ENCODE measurements around the gene RPS6KC1. TPM values are rescaled to one million over a fixed set of nuclear protein-coding genes. Genes with fewer than 3 reads are reported as not detected.
"Not testable (repeated sequence)": the region's sequence is repeated elsewhere in the genome, so short reads cannot be mapped to it uniquely, and the experiment has no call there.

The RPS6KC1 gene
- total RNA-seq, 2 experiments from 2014 or later = 9.4 to 10.7 TPM

GRCh38 chr1:213303286-213303685, 252.2 kb downstream of the RPS6KC1 start:
- H2AFZ ChIP-seq (ENCODE audit: low read length) = no peak overlapping the region
- no peak overlapping the region for H3K4me2 ChIP-seq (ENCODE audit: low read length)
- DNase-seq (ENCODE audit: low spot score) = no peak
- H3K4me3 ChIP-seq (ENCODE audit: low read depth, low read length, poor library complexity, severe bottlenecking) = no peak overlapping the region
- intact Hi-C loops (cut with micrococcal nuclease; ENCODE audit: unreplicated experiment) = no loop called here
- H3K27ac ChIP-seq (ENCODE audit: low read depth, low read length, poor library complexity, severe bottlenecking) = no peak overlapping the region
- no TSS peak for BruUV-seq (replicated peaks)
- no peaks in the 10 kb centered on the region for H3K9me3 ChIP-seq (ENCODE audit: low read length)
- ChIA-PET CTCF (ENCODE audit: unreplicated experiment) (no interaction called here), POLR2A (no interaction called here)
- H3K4me1 ChIP-seq (ENCODE audit: insufficient read depth, low read length, poor library complexity, severe bottlenecking) = no peaks in the 10 kb centered on the region
- TF ChIP-seq CTCF (conservative IDR thresholded peaks at IDR 0.05; ENCODE audit: low read length) = no peak
- no peak for TF ChIP-seq EZH2phosphoT487 (IDR thresholded peaks at IDR 0.05; ENCODE audit: borderline replicate concordance, low read depth, low read length)
- H3K79me2 ChIP-seq (ENCODE audit: insufficient read depth, low read depth, low read length) = no peaks in the 10 kb centered on the region
- H3K9me2 ChIP-seq (ENCODE audit: insufficient read depth, low read length) = no peaks in the 10 kb centered on the region
- no peaks in the 10 kb centered on the region for H3K36me3 ChIP-seq (ENCODE audit: insufficient read depth, low read length)
- H4K20me1 ChIP-seq (ENCODE audit: insufficient read depth, low read length) = no peaks in the 10 kb centered on the region

GRCh38 chr1:213315571-213315970, 264.5 kb downstream of the RPS6KC1 start:
- H3K4me2 ChIP-seq (ENCODE audit: low read length) = no peak overlapping the region
- no peak for DNase-seq (ENCODE audit: low spot score)
- TF ChIP-seq CTCF (conservative IDR thresholded peaks at IDR 0.05; ENCODE audit: low read length) (no peak), EZH2phosphoT487 (IDR thresholded peaks at IDR 0.05; ENCODE audit: borderline replicate concordance, low read depth, low read length) (no peak)
- POLR2A ChIA-PET = no interaction called here
- no peaks in the 10 kb centered on the region for H3K36me3 ChIP-seq (ENCODE audit: insufficient read depth, low read length)
- H3K4me3 ChIP-seq (ENCODE audit: low read depth, low read length, poor library complexity, severe bottlenecking) = no peak overlapping the region
- H3K9me2 ChIP-seq (ENCODE audit: insufficient read depth, low read length) = no peaks in the 10 kb centered on the region
- no peaks in the 10 kb centered on the region for H3K4me1 ChIP-seq (ENCODE audit: insufficient read depth, low read length, poor library complexity, severe bottlenecking)
- CTCF ChIA-PET (ENCODE audit: unreplicated experiment) = no interaction called here
- intact Hi-C loops (cut with micrococcal nuclease; ENCODE audit: unreplicated experiment) = no loop called here
- H3K79me2 ChIP-seq (ENCODE audit: insufficient read depth, low read depth, low read length) = no peaks in the 10 kb centered on the region
- BruUV-seq (replicated peaks) = no TSS peak
- H3K27ac ChIP-seq (ENCODE audit: low read depth, low read length, poor library complexity, severe bottlenecking) = no peak overlapping the region
- no peaks in the 10 kb centered on the region for H4K20me1 ChIP-seq (ENCODE audit: insufficient read depth, low read length)
- H2AFZ ChIP-seq (ENCODE audit: low read length) = no peak overlapping the region
- H3K9me3 ChIP-seq (ENCODE audit: low read length) = no peaks in the 10 kb centered on the region

GRCh38 chr1:213318458-213318857, 267.4 kb downstream of the RPS6KC1 start:
- H3K27ac ChIP-seq (ENCODE audit: low read depth, low read length, poor library complexity, severe bottlenecking); DNase-seq (ENCODE audit: low spot score); H3K4me1 ChIP-seq (ENCODE audit: insufficient read depth, low read length, poor library complexity, severe bottlenecking); H3K4me3 ChIP-seq (ENCODE audit: low read depth, low read length, poor library complexity, severe bottlenecking); POLR2A ChIA-PET; BruUV-seq (replicated peaks); intact Hi-C loops (cut with micrococcal nuclease; ENCODE audit: unreplicated experiment); H3K79me2 ChIP-seq (ENCODE audit: insufficient read depth, low read depth, low read length); H3K9me2 ChIP-seq (ENCODE audit: insufficient read depth, low read length); H3K9me3 ChIP-seq (ENCODE audit: low read length); H3K36me3 ChIP-seq (ENCODE audit: insufficient read depth, low read length); H4K20me1 ChIP-seq (ENCODE audit: insufficient read depth, low read length); H3K4me2 ChIP-seq (ENCODE audit: low read length); CTCF ChIA-PET (ENCODE audit: unreplicated experiment); H2AFZ ChIP-seq (ENCODE audit: low read length): not testable (repeated sequence)
